Prostate gland (tissue), 1 donor: ENCODE data around the gene MRPL48.

Source experiments
- POLR2A ChIP-seq: fragments of 450-650 bp; IDR thresholded peaks from one replicate; pipeline ENCODE4 v1.6.1; 2016; ENCODE audit warnings: antibody characterized with exemption, mild to moderate bottlenecking
- POLR2AphosphoS5 ChIP-seq: sonication (generic); formaldehyde crosslinking; IDR thresholded peaks from one replicate; pipeline ENCODE4 v1.6.1; 2017; ENCODE audit warnings: antibody characterized with exemption

GRCh38 chr11:73810637-73811036 lies 23.0 kb downstream of the MRPL48 start:
- no peak for TF ChIP-seq POLR2AphosphoS5
- no peak for TF ChIP-seq POLR2A
